NT2/D1 (cell line): ENCODE results near the gene ZNF408.
"Not testable (repeated sequence)": the region's sequence is repeated elsewhere in the genome, so short reads cannot be mapped to it uniquely, and the experiment has no call there.

Experiments
- DNase-seq: peaks from one replicate; pipeline ENCODE4 v3.0.0-alpha.2; 2011; ENCODE audit warnings: low read depth, low spot score
- H3K27me3 ChIP-seq: 2 replicates; pipeline ENCODE4 v1.6.0; 2011; ENCODE audit warnings: mild to moderate bottlenecking; ENCODE audit not compliant: insufficient read length, insufficient read depth
- H3K36me3 ChIP-seq: 2 replicates; pipeline ENCODE4 v1.6.1; 2011; ENCODE audit warnings: mild to moderate bottlenecking, low read length, mixed read lengths; ENCODE audit not compliant: insufficient read depth, insufficient read length
- H3K4me1 ChIP-seq: 2 replicates; pipeline ENCODE4 v1.5.1; 2011; ENCODE audit not compliant: insufficient read depth, insufficient read length
- H3K4me3 ChIP-seq: 2 replicates; pipeline ENCODE4 v1.5.1; 2011; ENCODE audit warnings: low read depth; ENCODE audit not compliant: insufficient read length
- H3K9ac ChIP-seq: 2 replicates; pipeline ENCODE4 v1.6.0; 2011; ENCODE audit warnings: low read depth; ENCODE audit not compliant: insufficient read length
- H3K9me3 ChIP-seq: 2 replicates; pipeline ENCODE4 v1.5.1; 2011; ENCODE audit warnings: mild to moderate bottlenecking, low read length; ENCODE audit not compliant: insufficient read depth
- SUZ12 ChIP-seq: IDR thresholded peaks from 2 replicates; pipeline ENCODE4 v1.6.1; 2011; ENCODE audit not compliant: insufficient read length, insufficient read depth; ENCODE audit errors: extremely low read depth
- YY1 ChIP-seq: IDR thresholded peaks from 2 replicates; pipeline ENCODE4 v1.6.1; 2011; ENCODE audit not compliant: insufficient read length, insufficient read depth
- ZNF274 ChIP-seq: IDR thresholded peaks from 2 replicates; pipeline ENCODE4 v1.6.1; 2011; ENCODE audit warnings: mild to moderate bottlenecking, low read depth, low read length

The ZNF408 gene

DNA sequence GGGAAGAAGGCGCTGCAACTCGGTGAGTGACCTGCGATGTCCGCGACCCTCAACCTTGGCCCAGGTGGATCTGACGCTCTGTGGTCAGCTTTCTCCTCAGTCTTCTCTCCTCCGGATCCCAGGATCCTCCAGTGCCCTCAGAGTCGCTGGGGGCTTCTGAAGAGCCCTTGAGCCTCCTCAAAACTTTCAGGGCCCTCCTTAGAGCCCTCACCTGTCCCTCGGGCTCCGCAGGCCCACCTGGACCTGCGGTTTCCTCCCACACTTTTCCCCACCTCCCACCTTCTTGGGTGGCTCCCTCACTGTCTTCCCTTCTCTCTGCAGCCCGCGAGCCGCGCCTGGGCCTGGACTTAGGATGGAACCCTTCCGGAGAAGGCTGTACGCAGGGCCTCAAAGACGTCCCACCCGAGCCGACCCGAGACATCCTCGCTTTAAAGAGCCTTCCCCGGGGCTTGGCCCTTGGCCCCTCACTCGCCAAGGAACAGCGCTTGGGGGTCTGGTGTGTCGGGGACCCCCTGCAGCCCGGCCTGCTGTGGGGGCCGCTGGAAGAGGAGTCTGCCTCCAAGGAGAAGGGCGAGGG, 335 bp downstream of the ZNF408 start:
- peak overlapping the region; percentile 99 for H3K4me3 ChIP-seq
- no peaks in the 10 kb centered on the region for H3K9me3 ChIP-seq
- DNase-seq, result no peak
- peaks cover 5% of the 10 kb centered on the region for H3K4me1 ChIP-seq
- peaks cover 49% of the 10 kb centered on the region for H3K36me3 ChIP-seq
- H3K27me3 ChIP-seq, result no peaks in the 10 kb centered on the region
- H3K9ac ChIP-seq, result peak overlapping the region; percentile 99
- TF ChIP-seq YY1 (no peak), ZNF274 (no peak), SUZ12 (no peak)

DNA sequence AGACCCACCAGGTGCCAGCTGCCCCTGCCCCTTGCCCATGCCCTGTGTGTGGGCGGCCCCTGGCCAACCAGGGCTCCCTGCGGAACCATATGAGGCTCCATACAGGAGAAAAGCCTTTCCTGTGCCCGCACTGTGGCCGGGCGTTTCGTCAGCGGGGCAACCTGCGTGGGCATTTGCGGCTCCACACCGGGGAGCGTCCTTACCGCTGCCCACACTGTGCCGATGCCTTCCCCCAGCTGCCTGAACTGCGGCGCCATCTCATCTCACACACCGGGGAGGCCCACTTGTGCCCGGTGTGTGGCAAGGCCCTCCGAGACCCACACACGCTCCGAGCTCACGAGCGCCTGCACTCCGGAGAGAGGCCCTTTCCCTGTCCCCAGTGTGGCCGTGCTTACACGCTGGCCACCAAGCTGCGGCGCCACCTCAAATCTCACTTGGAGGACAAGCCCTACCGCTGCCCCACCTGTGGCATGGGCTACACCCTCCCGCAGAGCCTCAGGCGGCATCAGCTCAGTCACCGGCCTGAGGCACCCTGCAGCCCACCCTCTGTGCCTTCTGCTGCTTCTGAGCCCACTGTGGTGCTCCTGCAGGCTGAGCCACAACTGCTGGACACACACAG, 4.3 kb downstream of the ZNF408 start:
- TF ChIP-seq SUZ12, result no peak
- no peak for TF ChIP-seq ZNF274
- no peak for TF ChIP-seq YY1
- no peak overlapping the region for H3K9ac ChIP-seq
- peaks cover 75% of the 10 kb centered on the region for H3K36me3 ChIP-seq
- no peaks in the 10 kb centered on the region for H3K4me1 ChIP-seq
- H3K9me3 ChIP-seq, result no peaks in the 10 kb centered on the region
- no peaks in the 10 kb centered on the region for H3K27me3 ChIP-seq
- no peak overlapping the region for H3K4me3 ChIP-seq
- DNase-seq, result no peak

DNA sequence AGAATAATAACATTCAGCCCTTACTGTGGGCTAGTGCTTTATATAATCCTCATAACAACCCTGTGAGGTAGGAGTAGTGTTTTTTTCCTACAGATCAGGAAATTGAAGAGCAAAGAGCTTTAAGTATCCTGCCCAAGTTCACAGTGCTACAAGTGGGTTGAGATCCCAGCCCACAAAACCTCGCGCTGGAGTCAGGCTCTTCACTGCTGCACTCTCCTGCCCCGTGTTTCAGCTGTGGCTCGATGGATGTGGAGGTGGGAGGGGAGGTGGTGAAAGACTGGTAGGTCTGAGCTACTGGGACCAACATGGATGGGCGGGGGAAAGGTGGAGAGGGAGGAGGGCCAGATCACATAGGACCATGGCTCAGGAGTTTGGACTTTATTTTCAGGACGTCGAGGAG, 6.1 kb downstream of the ZNF408 start:
- no peak overlapping the region for H3K4me3 ChIP-seq
- peaks cover 80% of the 10 kb centered on the region for H3K36me3 ChIP-seq
- no peaks in the 10 kb centered on the region for H3K27me3 ChIP-seq
- H3K9ac ChIP-seq, result no peak overlapping the region
- H3K4me1 ChIP-seq, result no peaks in the 10 kb centered on the region
- DNase-seq, result no peak
- TF ChIP-seq YY1, result no peak
- TF ChIP-seq SUZ12, result no peak
- no peak for TF ChIP-seq ZNF274
- no peaks in the 10 kb centered on the region for H3K9me3 ChIP-seq

- not testable (repeated sequence) for H3K4me3 ChIP-seq, DNase-seq, H3K9me3 ChIP-seq, H3K27me3 ChIP-seq, H3K9ac ChIP-seq, H3K4me1 ChIP-seq
- peaks cover 57% of the 10 kb centered on the region for H3K36me3 ChIP-seq
Measured at GRCh38 chr11:46709351-46709750, 8.5 kb downstream of the ZNF408 start.

GRCh38 chr11:46710821-46711269, 10.0 kb downstream of the ZNF408 start:
- no peaks in the 10 kb centered on the region for H3K27me3 ChIP-seq
- no peak for DNase-seq
- TF ChIP-seq ZNF274, result no peak
- no peak for TF ChIP-seq SUZ12
- no peak for TF ChIP-seq YY1

DNA sequence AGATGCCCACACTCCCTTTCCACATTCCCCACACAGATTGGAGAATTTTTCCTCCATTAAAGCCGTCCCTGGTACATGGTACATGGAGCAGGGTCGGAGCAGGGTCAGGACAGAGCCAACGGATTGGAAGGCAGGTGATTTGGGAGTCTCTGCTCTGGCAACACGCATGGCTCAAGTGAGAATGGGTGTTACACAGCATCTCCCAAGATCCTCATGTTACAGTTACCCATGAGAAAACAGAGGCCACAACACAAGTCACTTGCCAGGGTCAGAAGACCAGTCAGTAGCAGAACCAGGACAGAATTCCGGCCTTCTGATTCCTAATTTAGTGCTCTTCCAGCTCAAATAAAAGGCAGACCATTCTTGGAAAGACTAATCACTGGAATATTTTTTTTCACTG, 10.5 kb downstream of the ZNF408 start:
- Histone ChIP-seq H3K27me3 (no peaks in the 10 kb centered on the region), H3K4me3 (no peak overlapping the region), H3K9me3 (no peaks in the 10 kb centered on the region), H3K4me1 (no peaks in the 10 kb centered on the region), H3K9ac (no peak overlapping the region), H3K36me3 (peaks cover 38% of the 10 kb centered on the region)
- no peak for DNase-seq
- TF ChIP-seq SUZ12 (no peak), ZNF274 (no peak), YY1 (no peak)

More at GRCh38 chr11:46710821-46711269, 10.0 kb downstream of the ZNF408 start:
- Histone ChIP-seq H3K36me3 (peaks cover 42% of the 10 kb centered on the region), H3K4me3 (no peak overlapping the region), H3K4me1 (no peaks in the 10 kb centered on the region), H3K9me3 (no peaks in the 10 kb centered on the region), H3K9ac (no peak overlapping the region)

DNA sequence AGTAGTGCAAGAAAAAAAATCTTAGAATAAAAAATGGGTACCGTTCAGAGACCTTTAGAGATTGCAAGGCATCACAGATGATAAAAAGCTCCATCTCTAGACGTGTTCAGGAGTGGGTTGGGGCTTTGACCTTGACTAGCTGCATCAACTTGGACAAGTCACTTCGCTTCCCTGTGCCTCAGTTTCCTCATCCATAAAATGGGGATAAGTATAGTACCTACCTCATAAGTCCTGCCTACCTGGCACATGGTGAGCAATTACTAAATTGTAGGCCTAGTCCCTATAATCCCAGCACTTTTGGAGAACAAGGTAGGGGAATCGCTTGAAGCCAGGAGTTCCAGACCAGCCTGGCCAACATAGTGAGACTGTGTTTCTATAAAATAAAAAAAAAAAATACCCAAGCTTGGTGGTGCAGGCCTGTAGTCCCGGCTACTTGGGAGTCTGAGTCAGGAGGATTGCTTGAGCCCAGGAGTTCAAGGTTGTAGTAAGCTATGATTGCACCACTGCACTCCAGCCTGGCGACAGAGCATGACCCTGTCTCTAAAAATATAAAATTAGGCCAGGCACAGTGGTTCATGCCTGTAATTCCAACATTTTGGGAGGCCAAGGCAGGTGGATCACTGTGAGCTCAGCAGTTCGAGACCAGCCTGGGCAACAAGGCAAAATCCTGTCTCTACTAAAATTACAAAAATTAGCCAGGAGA, 12.2 kb downstream of the ZNF408 start:
- H3K4me3 ChIP-seq, result no peak overlapping the region
- H3K4me1 ChIP-seq, result peaks cover under 1% of the 10 kb centered on the region
- H3K9ac ChIP-seq, result no peak overlapping the region
- no peak for TF ChIP-seq ZNF274
- TF ChIP-seq YY1, result no peak
- no peak for TF ChIP-seq SUZ12
- H3K9me3 ChIP-seq, result no peaks in the 10 kb centered on the region
- DNase-seq, result no peak
- H3K27me3 ChIP-seq, result no peaks in the 10 kb centered on the region
- H3K36me3 ChIP-seq, result peaks cover 21% of the 10 kb centered on the region

GRCh38 chr11:46717825-46718154, 17.0 kb downstream of the ZNF408 start:
- H3K9ac ChIP-seq, H3K4me3 ChIP-seq, H3K36me3 ChIP-seq, DNase-seq, H3K9me3 ChIP-seq, H3K27me3 ChIP-seq: not testable (repeated sequence)
- H3K4me1 ChIP-seq, result peaks cover 11% of the 10 kb centered on the region
